SK-N-MC (cell line): ENCODE measurements around the gene HEATR5A.
A peak's percentile ranks its signal among the peaks of the same experiment; 100 is the strongest.
"Not testable (repeated sequence)": the region's sequence is repeated elsewhere in the genome, so short reads cannot be mapped to it uniquely, and the experiment has no call there.

Experiments
- DNase-seq: peaks from one replicate; pipeline ENCODE4 v3.0.0-alpha.2; 2011; ENCODE audit warnings: low read depth, low spot score
- H3K27ac ChIP-seq: fragments of 200-600 bp; sonication (generic); 2 replicates; pipeline ENCODE4 v1.5.1; 2016; ENCODE audit warnings: mixed run types
- H3K36me3 ChIP-seq: fragments of 200-600 bp; sonication (generic); 2 replicates; pipeline ENCODE4 v1.6.1; 2017; ENCODE audit warnings: antibody characterized with exemption, low read length, mixed read lengths; ENCODE audit not compliant: insufficient read depth
- H3K4me3 ChIP-seq: fragments of 200-600 bp; sonication (generic); 2 replicates; pipeline ENCODE4 v1.5.1; 2016
- H3K9ac ChIP-seq: fragments of 200-600 bp; sonication (generic); 2 replicates; pipeline ENCODE4 v1.8.0; 2017; ENCODE audit warnings: mixed run types, mixed read lengths; ENCODE audit not compliant: insufficient read length
- H3K9me3 ChIP-seq: fragments of 200-600 bp; sonication (generic); 2 replicates; pipeline ENCODE4 v1.6.1; 2017; ENCODE audit warnings: low read depth, mild to moderate bottlenecking, antibody characterized with exemption, low read length, moderate library complexity, mixed read lengths
- EZH2 ChIP-seq: fragments of 200-600 bp; sonication (generic); IDR thresholded peaks from one replicate; pipeline ENCODE4 v1.6.1; 2017; ENCODE audit warnings: antibody characterized with exemption
- FOXP2 ChIP-seq: optimal IDR thresholded peaks from 2 replicates; pipeline ENCODE3; 2011; ENCODE audit warnings: mild to moderate bottlenecking, moderate library complexity; ENCODE audit not compliant: insufficient read depth; ENCODE audit errors: extremely low read length, control extremely low read depth
- POLR2AphosphoS5 ChIP-seq: IDR thresholded peaks from 2 replicates; pipeline ENCODE4 v1.6.1; 2012; ENCODE audit warnings: mild to moderate bottlenecking, low read depth, low read length, borderline replicate concordance

HEATR5A gene

DNA sequence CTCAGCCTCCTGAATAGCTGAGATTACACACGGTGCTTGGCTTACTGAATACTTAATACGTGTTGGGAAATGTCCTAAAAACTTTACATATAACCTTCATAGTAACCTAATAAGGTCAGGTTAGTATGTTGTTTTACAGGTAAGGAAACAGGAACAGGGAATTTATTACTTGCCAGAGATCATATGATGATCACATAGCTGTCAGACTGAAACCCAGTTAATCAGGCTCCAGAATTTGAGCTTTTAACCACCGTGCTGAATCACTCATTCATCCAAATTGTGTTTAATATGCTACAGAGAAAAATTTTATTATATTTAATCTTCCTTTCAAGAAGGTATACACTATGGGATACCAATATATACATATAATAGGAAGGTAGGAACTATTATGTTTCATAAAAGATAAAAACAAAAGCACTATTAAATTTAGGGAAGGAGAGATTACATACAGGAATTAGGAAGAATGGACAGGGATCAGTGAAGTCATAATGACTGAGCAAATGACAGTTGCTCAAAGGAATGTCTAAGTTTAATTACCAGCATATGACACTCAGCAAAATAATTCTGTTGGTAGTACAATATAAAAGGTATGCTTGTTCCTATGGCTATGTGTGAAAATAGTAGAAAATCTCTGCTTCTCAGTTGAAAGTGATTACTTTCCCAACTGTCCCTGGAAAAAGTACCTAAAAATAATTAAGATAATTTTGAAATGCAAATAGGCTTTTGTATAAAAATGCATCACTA, 59.3 kb downstream of the HEATR5A start:
- Histone ChIP-seq H3K27ac (no peak overlapping the region), H3K36me3 (no peaks in the 10 kb centered on the region), H3K9me3 (no peaks in the 10 kb centered on the region), H3K4me3 (no peak overlapping the region), H3K9ac (no peak overlapping the region)
- TF ChIP-seq POLR2AphosphoS5, result no peak
- no peak for TF ChIP-seq FOXP2
- TF ChIP-seq EZH2, result no peak
- DNase-seq, result no peak

DNA sequence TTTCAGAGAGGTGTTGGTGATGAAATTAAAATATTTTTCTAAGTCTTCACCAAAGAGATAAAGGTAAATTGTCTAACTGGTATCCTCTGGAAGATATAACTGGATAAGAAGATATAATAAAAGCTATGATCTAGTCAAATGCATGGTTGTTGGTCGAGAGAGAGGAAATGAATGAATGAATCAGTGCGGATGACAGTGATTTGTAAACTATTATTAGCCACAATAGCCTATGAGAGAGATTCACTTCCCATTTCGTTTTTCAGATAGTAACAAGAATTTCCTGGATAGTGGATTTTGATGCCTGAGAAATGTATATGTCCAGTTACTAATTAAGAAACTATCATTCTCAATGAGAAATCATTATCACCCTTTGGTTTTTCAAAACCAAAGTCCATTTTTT, 63.1 kb downstream of the HEATR5A start:
- no peak overlapping the region for H3K27ac ChIP-seq
- no peak for DNase-seq
- TF ChIP-seq POLR2AphosphoS5 (no peak), FOXP2 (no peak), EZH2 (no peak)
- H3K4me3 ChIP-seq, result no peak overlapping the region
- H3K9ac ChIP-seq, result no peak overlapping the region
- no peaks in the 10 kb centered on the region for H3K9me3 ChIP-seq
- no peaks in the 10 kb centered on the region for H3K36me3 ChIP-seq

DNA sequence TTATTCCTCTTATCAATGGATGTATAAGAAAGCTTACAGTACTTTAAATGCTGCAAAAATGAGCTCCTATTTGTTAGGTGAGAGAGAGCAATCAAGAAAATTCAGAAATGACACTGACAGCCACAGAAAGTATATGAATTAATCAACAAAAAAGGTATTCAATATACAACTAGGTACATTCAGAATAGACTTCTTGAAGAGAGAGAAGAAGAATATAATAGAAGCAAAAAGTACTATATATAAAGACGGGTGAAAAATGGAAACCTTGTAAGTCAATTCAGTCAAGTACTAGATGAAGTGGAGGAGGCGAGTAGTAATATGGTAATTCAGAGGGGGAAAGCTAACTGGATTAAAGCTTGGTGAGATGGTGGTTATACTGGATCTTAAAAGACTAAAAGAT, 74.3 kb downstream of the HEATR5A start:
- Histone ChIP-seq H3K4me3 (no peak overlapping the region), H3K9ac (no peak overlapping the region), H3K9me3 (no peaks in the 10 kb centered on the region), H3K27ac (no peak overlapping the region), H3K36me3 (no peaks in the 10 kb centered on the region)
- no peak for DNase-seq
- TF ChIP-seq POLR2AphosphoS5, result no peak
- TF ChIP-seq FOXP2, result no peak
- TF ChIP-seq EZH2, result no peak

DNA sequence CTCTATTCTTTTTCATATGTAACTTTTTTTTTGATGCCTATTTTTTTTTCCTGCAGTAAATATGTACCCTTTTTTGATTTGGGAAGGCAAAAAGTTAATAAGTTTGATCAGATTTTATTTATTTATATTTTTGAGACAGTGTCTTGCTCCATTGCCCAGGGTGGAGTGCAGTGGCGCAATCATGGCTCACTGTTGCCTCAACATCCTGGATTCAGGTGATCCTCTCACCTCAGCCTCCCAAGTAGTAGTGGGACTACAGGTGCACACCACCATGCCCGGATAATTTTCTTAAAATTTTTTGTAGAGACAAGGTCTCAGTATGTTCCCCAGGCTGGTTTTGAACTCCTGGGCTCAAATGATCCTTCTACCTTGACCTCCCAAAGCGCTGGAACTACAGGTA, 79.1 kb downstream of the HEATR5A start:
- no peak for TF ChIP-seq FOXP2
- TF ChIP-seq EZH2, result no peak
- no peak for TF ChIP-seq POLR2AphosphoS5
- Histone ChIP-seq H3K27ac (no peak overlapping the region), H3K4me3 (no peak overlapping the region), H3K36me3 (no peaks in the 10 kb centered on the region), H3K9me3 (no peaks in the 10 kb centered on the region), H3K9ac (no peak overlapping the region)
- DNase-seq, result no peak

DNA sequence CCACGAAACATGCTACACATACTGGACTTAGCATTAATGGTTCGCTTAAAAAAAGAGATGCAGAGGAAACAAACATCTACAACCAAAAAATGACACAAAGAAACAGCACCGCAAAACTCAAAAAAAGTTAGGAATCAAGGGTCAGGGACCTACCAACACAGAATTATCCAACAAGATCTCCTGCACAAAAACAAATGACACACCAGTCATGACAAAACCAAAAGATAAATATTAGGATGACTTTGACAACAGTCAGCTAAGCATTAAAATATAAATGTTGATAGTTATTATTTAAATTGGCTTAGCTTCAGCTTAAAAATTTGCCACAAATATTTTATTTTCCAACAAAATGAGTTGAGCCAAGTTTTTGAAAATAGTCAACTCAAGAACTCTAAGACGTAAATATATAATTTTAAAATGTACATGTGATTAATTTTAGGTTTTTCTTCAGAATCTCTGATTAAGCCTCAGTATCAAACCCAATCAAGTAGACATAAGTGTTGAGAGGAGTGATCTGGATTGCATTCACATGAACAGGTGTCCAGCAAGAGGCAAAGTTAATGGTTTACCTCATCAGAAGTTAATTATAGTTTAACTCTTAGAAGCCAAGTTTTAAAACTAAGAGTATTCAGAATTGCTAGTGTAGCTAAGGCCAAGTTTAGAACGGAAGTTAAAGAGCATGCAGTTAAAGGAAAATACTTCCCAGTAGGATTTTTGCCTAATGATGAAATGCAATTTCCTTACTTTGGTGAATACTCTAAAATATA, 79.9 kb downstream of the HEATR5A start:
- TF ChIP-seq POLR2AphosphoS5 (no peak), EZH2 (no peak), FOXP2 (no peak)

DNA sequence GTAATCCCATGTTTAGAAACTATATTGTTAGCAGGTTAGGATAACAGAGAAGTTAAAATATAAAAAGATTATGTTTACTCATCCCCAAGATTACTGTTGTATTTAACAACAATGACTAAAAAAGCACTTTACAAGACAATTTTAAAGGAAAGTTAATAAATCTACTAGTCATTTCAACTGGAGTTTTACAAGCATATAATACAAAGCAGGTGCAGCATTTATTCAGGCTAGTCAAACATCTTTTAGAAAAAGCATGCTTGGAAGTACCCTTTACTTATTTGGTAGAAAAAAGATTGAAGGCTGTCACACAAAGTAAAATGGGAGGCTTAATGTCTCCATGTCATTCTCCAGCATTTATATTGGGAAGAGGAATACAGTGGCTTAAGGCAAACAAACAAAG, 80.6 kb downstream of the HEATR5A start:
- Histone ChIP-seq H3K27ac (no peak overlapping the region), H3K9me3 (no peaks in the 10 kb centered on the region), H3K9ac (no peak overlapping the region), H3K36me3 (no peaks in the 10 kb centered on the region), H3K4me3 (no peak overlapping the region)
- TF ChIP-seq EZH2 (no peak), FOXP2 (no peak), POLR2AphosphoS5 (no peak)
- no peak for DNase-seq

More for the DNA sequence above, 79.9 kb downstream of the HEATR5A start:
- Histone ChIP-seq H3K36me3 (no peaks in the 10 kb centered on the region), H3K27ac (no peak overlapping the region), H3K9ac (no peak overlapping the region), H3K9me3 (no peaks in the 10 kb centered on the region), H3K4me3 (no peak overlapping the region)
- DNase-seq, result no peak

DNA sequence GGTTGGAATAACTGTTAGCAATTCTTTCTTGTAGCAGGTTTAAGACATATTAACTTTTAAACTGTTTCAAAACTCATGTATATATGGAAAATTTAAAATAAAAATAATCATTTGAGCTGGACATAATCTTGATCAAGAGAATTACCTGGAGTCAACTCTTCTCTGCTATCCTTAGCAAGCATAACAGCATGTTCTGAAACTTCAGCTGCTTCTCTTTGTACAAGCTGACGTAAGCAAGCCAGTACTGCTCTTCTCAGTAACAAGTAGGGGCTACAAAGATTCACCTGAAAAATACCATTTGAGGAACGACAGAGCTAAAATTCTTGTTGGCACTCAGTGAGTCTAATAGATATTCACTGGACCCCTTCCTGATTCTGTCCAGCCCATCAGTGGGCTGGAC, 83.0 kb downstream of the HEATR5A start:
- no peak for DNase-seq
- TF ChIP-seq FOXP2 (no peak), EZH2 (no peak), POLR2AphosphoS5 (no peak)
- Histone ChIP-seq H3K9ac (no peak overlapping the region), H3K27ac (no peak overlapping the region), H3K4me3 (no peak overlapping the region), H3K36me3 (no peaks in the 10 kb centered on the region), H3K9me3 (no peaks in the 10 kb centered on the region)

DNA sequence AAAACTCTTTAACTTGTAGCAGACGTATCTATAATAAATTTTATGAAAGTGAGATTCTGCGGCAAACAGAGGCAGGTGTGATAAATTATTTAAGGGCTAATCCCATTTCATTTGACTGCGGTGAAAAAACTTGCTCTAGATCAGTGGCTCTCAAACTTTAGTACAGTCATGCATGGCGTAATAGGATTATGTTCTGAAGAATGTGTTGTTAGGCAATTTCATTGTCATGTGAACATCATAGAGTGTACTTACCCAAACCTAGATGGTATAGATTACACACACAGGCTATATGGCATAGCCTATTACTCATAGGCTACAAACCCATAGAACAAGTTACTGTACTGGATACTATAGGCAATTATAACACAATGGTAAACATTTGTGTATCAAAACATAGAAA, 83.7 kb downstream of the HEATR5A start:
- peak; percentile 18 for DNase-seq
- TF ChIP-seq FOXP2 (no peak), POLR2AphosphoS5 (no peak), EZH2 (no peak)
- no peak overlapping the region for H3K27ac ChIP-seq
- H3K9ac ChIP-seq, result no peak overlapping the region
- H3K9me3 ChIP-seq, result no peaks in the 10 kb centered on the region
- no peak overlapping the region for H3K4me3 ChIP-seq
- no peaks in the 10 kb centered on the region for H3K36me3 ChIP-seq

DNA sequence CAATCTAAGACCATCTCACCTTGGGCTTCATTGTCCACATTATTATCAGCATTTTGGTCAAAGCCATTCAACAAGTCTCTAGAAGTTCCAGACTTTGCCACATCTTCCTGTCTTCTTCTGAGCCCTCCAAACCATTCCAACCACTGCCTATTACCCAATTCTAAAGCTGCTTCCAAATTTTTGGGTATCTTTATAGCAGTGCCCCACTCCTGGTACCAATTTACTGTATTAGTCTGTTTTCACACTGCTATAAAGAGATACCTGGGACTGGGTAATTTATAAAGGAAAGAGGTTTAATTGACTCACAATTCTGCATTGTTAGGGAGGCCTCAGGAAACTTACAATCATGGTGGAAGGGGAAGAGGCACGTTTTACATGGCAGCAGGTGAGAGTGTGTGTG, 89.0 kb downstream of the HEATR5A start:
- not testable (repeated sequence) for DNase-seq, H3K4me3 ChIP-seq, H3K27ac ChIP-seq, H3K9ac ChIP-seq, H3K36me3 ChIP-seq, H3K9me3 ChIP-seq

DNA sequence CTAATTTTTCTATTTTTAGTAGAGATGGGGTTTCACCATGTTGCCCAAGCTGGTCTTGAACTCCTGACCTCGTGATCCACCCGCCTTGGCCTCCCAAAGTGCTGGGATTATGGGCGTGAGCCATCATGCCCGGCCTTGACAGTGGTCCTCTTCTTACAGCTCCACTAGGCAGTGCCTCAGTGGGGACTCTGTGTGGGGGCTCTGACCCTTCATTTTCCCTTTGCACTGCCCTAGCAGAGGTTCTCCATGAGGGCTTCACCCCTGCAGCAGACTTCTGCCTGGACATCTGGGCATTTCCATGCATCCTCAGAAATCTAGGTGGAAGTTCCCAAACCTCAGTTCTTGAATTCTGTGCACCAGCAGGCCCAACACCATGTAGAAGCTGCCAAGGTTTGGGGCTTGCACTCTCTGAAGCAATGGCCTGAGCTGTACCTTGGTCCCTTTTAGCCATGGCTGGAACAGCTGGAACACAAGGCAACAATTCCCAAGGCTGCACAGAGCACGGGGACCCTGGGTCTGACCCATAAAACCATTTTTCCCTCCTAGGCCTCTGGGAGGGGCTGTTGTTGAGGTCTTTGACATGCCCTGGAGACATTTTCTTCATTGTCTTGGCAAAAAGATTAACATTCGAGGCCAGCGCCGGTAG, 90.4 kb downstream of the HEATR5A start:
- not testable (repeated sequence) for H3K9ac ChIP-seq, DNase-seq, H3K4me3 ChIP-seq, H3K27ac ChIP-seq, H3K9me3 ChIP-seq, H3K36me3 ChIP-seq
